Panc1 (cell line): ENCODE measurements around the gene EARS2. TPM values are rescaled to one million over a fixed set of nuclear protein-coding genes. Genes with fewer than 3 reads are reported as not detected.

Experiments
- ATAC-seq: fragments of 200-7000 bp; cut with Tn5 transposase; 2 replicates; pipeline ENCODE4 v1.9.1; 2020; ENCODE audit warnings: mild to moderate bottlenecking, moderate library complexity
- BruUV-seq: library from RNA; stranded (reverse); fragments of 400-500 nt; replicated peaks from 2 replicates; lab custom pipeline; 2021; lab: Mats Ljungman, UMichigan
- CTCF ChIA-PET: fragments of 300-600 bp; sonication (Branson Sonifier 250); formaldehyde crosslinking; loops from one replicate; lab custom pipeline; 2022; ENCODE audit warnings: antibody characterized with exemption; lab: Charles Lee
- POLR2A ChIA-PET: fragments of 300-600 bp; sonication (Branson Sonifier 250); formaldehyde crosslinking; loops from one replicate; lab custom pipeline; 2022; ENCODE audit warnings: antibody characterized with exemption; lab: Charles Lee
- DNase-seq: peaks from one replicate; pipeline ENCODE4 v3.0.0-alpha.2; 2010; ENCODE audit warnings: low read depth, low spot score
- H3K27ac ChIP-seq: 2 replicates; pipeline ENCODE4 v1.5.1; 2011; ENCODE audit warnings: mild to moderate bottlenecking, low read length, inconsistent platforms
- H3K27me3 ChIP-seq: fragments of 200-500 bp; sonication (Bioruptor generic); 2 replicates; pipeline ENCODE4 v1.6.0; 2014; ENCODE audit warnings: low read length, inconsistent platforms; ENCODE audit not compliant: control insufficient read depth, insufficient read depth
- H3K36me3 ChIP-seq: fragments of 200-500 bp; sonication (Bioruptor generic); 2 replicates; pipeline ENCODE4 v1.5.1; 2014; ENCODE audit warnings: inconsistent platforms, mild to moderate bottlenecking, low read length, moderate library complexity; ENCODE audit not compliant: control insufficient read depth, insufficient read depth
- H3K4me1 ChIP-seq: 2 replicates; pipeline ENCODE4 v1.5.1; 2011; ENCODE audit warnings: inconsistent platforms, mild to moderate bottlenecking, low read length, moderate library complexity; ENCODE audit not compliant: control insufficient read depth, insufficient read depth
- H3K4me3 ChIP-seq, 2 experiments: 2 replicates each; pipeline ENCODE4 v1.5.1; 2011 to 2012; ENCODE audit warnings: low read depth in 2 of 2, low read length in 2 of 2, mild to moderate bottlenecking in 2 of 2, inconsistent platforms in 1 of 2, moderate library complexity in 1 of 2
- H3K9me3 ChIP-seq: fragments of 200-500 bp; sonication (Bioruptor generic); 2 replicates; pipeline ENCODE4 v1.5.1; 2014; ENCODE audit warnings: low read depth, mild to moderate bottlenecking, inconsistent platforms, low read length, moderate library complexity; ENCODE audit not compliant: control insufficient read depth, insufficient read depth
- CTCF ChIP-seq: fragments of 450-650 bp; IDR thresholded peaks from 2 replicates; pipeline ENCODE4 v1.5.1; 2017; ENCODE audit warnings: mild to moderate bottlenecking
- POLR2AphosphoS5 ChIP-seq: IDR thresholded peaks from 2 replicates; pipeline ENCODE4 v1.6.1; 2012; ENCODE audit warnings: mild to moderate bottlenecking, low read depth, low read length, moderate library complexity
- REST ChIP-seq, 2 experiments: IDR thresholded peaks; 2 replicates each; pipeline ENCODE4 v1.6.1; 2011 to 2012; ENCODE audit warnings: low read depth in 2 of 2, control low read depth in 1 of 2, low read length in 1 of 2, mild to moderate bottlenecking in 1 of 2, moderate library complexity in 1 of 2; ENCODE audit not compliant: insufficient read depth in 1 of 2
- SIN3A ChIP-seq: IDR thresholded peaks from 2 replicates; pipeline ENCODE4 v1.6.1; 2012; ENCODE audit warnings: low read depth, mild to moderate bottlenecking, low read length, moderate library complexity, borderline replicate concordance; ENCODE audit not compliant: insufficient read depth
- TCF7L2 ChIP-seq: IDR thresholded peaks from 2 replicates; pipeline ENCODE4 v1.6.1; 2011; ENCODE audit warnings: mild to moderate bottlenecking, low read depth, low read length, inconsistent platforms
- in situ Hi-C: cut with HindIII; loops from 2 replicates; pipeline ENCODE4 v1.10.0; 2016; ENCODE audit warnings: low sequenced_read_pairs, low pct_unique_long_range_greater_than_20kb
- intact Hi-C: fragments of 100-400 bp; cut with micrococcal nuclease; formaldehyde crosslinking; loops from one replicate; pipeline ENCODE4 v1.10.0; 2022; ENCODE audit not compliant: unreplicated experiment
- total RNA-seq: library from RNA; stranded (reverse); gene quantifications from one replicate; pipeline ENCODE4 v1.2.1, GENCODE V29; 2021; ENCODE audit not compliant: unreplicated experiment

Gene EARS2
- total RNA-seq, 1 experiment from 2014 or later, result 31.3 TPM

GRCh38 chr16:23476289-23476688 is 80.9 kb downstream of the EARS2 start:
- intact Hi-C loops, result no loop called here
- in situ Hi-C loops, result no loop called here
- TF ChIP-seq TCF7L2 (no peak), REST (IDR thresholded peaks at IDR 0.05; ENCODE audit: insufficient read depth in 1 of 2, low read depth in 2 of 2, low read length in 1 of 2) (no peak), CTCF (no peak), SIN3A (no peak), POLR2AphosphoS5 (no peak)
- CTCF ChIA-PET, result no interaction called here
- BruUV-seq, result TSS peak; percentile 40
- Histone ChIP-seq H3K4me3 (no peak overlapping the region), H3K27me3 (no peaks in the 10 kb centered on the region), H3K27ac (no peak overlapping the region), H3K4me1 (no peaks in the 10 kb centered on the region), H3K36me3 (peaks cover 18% of the 10 kb centered on the region), H3K9me3 (no peaks in the 10 kb centered on the region)
- ATAC-seq, result no peak
- no peak for DNase-seq
- POLR2A ChIA-PET, result no interaction called here

Other genes starting within 250 kb of the EARS2 start
- 25.3 TPM for gene COG7, start 104.2 kb downstream of the EARS2 start, total RNA-seq
- 100 TPM for gene GGA2, start 46.9 kb downstream of the EARS2 start, total RNA-seq
- gene UBFD1, start 377 bp upstream of the EARS2 start, total RNA-seq, result 102 TPM
- gene NDUFAB1, start 39.0 kb upstream of the EARS2 start, total RNA-seq, result 166 TPM
- gene PALB2, start 84.0 kb upstream of the EARS2 start, total RNA-seq, result 21.7 TPM
- gene DCTN5, start 84.1 kb upstream of the EARS2 start, total RNA-seq, result 72.9 TPM
- 94.8 TPM for gene PLK1, start 121.5 kb upstream of the EARS2 start, total RNA-seq
- not detected for gene ERN2, start 155.9 kb upstream of the EARS2 start, total RNA-seq
- not detected for gene CHP2, start 197.7 kb upstream of the EARS2 start, total RNA-seq